Astrocyte of the cerebellum (primary cell): ENCODE measurements around the gene GOT1.

Experiments
- DNase-seq: peaks from one replicate; pipeline ENCODE4 v3.0.0-alpha.2; 2011; ENCODE audit warnings: low read depth
- H3K4me3 ChIP-seq: 2 replicates; pipeline ENCODE4 v1.5.1; 2011; ENCODE audit warnings: mild to moderate bottlenecking, low read depth, low read length, moderate library complexity
- CTCF ChIP-seq: IDR thresholded peaks from 2 replicates; pipeline ENCODE4 v1.5.1; 2012; ENCODE audit warnings: low read length, low read depth, moderate library complexity, mild to moderate bottlenecking; ENCODE audit errors: missing control alignments
- in situ Hi-C: cut with HindIII; loops from 2 replicates; pipeline ENCODE4 v1.10.0; 2017; ENCODE audit warnings: low sequenced_read_pairs

GOT1 gene

GRCh38 chr10:99450624-99451498, 20.4 kb upstream of the GOT1 start:
- TF ChIP-seq CTCF: no peak
- no peak overlapping the region for H3K4me3 ChIP-seq
- DNase-seq: no peak
- in situ Hi-C loops: no loop called here

DNA sequence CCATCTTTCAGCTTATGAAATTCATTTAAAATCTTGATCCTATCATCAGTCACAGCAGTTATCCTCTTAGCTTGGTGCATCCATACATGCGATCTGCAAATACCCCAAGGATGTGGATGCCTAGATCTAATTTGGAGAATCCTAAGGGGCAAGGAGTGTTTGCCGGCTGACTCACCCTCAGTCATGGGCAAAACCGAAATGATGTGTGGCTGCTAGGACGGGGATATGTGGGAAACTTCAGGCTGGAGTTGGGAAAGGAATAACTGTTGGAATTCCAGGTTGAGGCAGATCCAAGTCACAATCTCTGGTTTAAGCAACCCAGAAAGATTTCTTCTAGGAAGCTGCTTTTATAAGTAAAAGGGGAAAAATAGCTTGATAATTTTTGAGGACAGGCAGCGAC, 19.7 kb upstream of the GOT1 start:
- in situ Hi-C loops: no loop called here
- no peak overlapping the region for H3K4me3 ChIP-seq
- TF ChIP-seq CTCF: no peak
- no peak for DNase-seq

DNA sequence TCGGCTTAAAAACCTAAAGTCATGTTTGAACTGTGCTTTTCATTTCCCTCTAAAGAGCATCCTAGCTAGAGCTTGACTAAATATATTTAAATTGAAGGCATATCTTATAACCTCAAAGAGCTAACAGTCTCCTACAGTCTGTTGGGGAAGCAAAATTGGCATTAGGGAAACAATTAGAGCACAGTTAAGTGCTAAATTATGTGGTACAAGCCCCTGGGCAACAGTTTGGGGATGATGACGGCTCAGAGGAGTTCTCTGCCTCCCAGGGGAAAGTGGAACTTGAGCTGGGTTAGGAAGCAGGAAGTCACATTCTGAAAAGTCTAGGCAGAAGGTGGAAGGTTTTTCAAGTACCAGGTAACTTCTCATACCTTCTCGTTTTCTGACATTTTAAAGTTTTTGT, 18.6 kb upstream of the GOT1 start:
- TF ChIP-seq CTCF: no peak
- in situ Hi-C loops: loop anchor here (5.0 kb wide), 1 partner anchor 168 kb away; no protein-coding TSS in a partner anchor
- no peak for DNase-seq
- no peak overlapping the region for H3K4me3 ChIP-seq

- TF ChIP-seq CTCF: no peak
- DNase-seq: no peak
- in situ Hi-C loops: loop anchor here (5.0 kb wide), 1 partner anchor 173 kb away; no protein-coding TSS in a partner anchor
- no peak overlapping the region for H3K4me3 ChIP-seq
Measured at GRCh38 chr10:99444383-99445045, 14.1 kb upstream of the GOT1 start.

DNA sequence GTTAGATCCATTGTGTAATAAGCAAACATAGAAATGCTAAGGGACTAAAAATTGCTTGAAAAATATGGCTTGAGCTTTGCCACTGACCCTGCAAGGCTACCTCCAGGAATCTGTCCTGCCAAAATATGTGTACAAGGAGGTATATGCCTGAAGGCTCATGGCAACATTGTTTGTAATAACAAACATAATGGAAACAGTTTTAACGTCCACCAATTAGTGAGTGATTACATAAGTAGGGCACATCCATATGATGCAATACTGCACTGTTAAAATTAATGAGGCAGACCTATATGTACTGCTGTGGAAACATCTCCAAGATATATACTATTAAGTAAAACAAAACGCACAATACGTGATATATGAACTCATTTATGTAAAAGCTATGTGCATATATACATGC, 13.1 kb upstream of the GOT1 start:
- DNase-seq: no peak
- H3K4me3 ChIP-seq: no peak overlapping the region
- in situ Hi-C loops: no loop called here

GRCh38 chr10:99442394-99442793, 12.0 kb upstream of the GOT1 start:
- in situ Hi-C loops: no loop called here
- no peak overlapping the region for H3K4me3 ChIP-seq
- DNase-seq: no peak
- TF ChIP-seq CTCF: no peak

More for the DNA sequence above, 13.1 kb upstream of the GOT1 start:
- TF ChIP-seq CTCF: no peak
